Retina (tissue), 1 donor: ENCODE measurements around the gene WDR33.
"Not testable (repeated sequence)": the region's sequence is repeated elsewhere in the genome, so short reads cannot be mapped to it uniquely, and the experiment has no call there.

ENCODE experiments used
- DNase-seq: peaks from one replicate; pipeline ENCODE4 v3.0.0-alpha.2; 2016

The WDR33 gene

GRCh38 chr2:127810619-127811396 lies at the start of gene WDR33:
Gene WDR33, minus strand, starts transcription at chr2:127811171. Its CDS starts 40,190 bp downstream, at chr2:127770981.
- peak; percentile 98 for DNase-seq

DNA sequence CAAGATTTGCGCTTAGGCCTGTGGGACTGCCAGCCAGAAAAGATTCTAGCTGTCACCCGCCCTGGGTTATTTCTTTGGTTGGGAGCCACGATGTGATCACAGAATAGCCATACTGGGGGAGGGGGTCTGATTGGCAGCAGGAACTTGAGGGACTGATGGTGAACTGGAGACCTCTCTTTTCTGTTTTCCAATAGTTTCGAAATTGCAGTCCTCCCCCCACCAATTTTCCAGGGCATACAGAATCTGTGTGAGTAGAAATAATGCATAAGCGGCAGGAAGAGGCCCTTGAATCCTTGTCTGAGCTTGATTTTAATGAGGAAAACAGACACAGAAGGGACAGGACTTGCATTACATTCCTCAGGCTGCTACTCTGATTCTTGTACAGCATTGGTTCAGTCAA lies 49.2 kb upstream of the WDR33 start:
- DNase-seq: no peak

DNA sequence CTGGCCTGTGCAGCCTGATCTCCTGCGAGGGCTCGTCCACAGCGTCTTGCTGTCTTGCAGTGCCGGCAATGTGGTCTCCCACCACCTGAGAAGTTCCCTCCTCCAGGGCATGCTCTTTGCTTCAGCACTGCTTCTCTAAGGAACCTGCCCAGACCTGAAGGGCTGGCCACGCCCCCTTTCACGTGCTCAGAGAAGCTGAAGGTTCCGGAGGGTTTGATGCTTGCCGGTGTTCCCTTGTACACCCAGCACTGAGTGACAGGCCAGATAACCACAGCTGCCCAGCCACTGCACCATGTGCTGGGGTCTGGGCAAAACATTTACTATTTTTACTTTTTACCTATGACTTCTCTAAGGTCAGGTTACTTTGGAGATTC lies 48.7 kb upstream of the WDR33 start:
- DNase-seq: peak; percentile 18

- no peak for DNase-seq
Observed at GRCh38 chr2:127857265-127857808, 46.4 kb upstream of the WDR33 start.

DNA sequence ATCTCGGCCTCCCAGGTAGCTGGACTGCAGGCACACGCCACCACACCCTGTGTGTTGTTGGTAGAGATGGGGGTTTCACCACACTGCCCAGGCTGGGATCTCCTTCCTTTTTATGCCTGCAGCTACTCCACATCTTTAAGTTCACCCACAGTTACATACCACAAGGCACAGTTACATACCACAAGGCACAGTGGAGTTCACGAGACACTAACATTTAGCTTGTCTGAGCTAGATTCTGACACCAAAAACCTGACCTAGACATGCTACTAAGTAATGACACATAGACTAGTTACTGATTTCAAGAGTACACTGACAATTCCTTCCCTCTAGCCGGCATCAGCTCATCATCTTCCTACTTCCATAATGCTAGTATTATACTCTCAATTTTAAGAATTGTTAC lies 42.7 kb upstream of the WDR33 start:
- no peak for DNase-seq

DNA sequence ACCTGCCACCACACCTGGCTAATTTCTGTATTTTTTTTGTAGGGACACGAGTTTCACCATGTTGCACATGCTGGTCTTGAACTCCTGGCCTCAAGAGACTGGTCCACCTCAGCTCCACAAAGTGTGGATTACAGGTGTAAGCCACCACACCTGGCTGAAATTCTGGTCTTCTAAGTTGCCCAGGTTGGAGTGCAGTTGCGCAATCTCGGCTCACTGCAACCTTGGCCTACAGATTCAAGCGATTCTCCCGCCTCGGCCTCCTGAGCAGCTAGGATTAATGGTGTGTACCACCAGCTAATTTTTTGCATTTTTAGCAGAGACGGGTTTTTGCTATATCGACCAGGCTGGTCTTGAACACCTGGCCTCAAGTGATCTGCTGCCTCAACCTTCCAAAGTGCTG lies 41.4 kb upstream of the WDR33 start:
- DNase-seq: no peak

DNA sequence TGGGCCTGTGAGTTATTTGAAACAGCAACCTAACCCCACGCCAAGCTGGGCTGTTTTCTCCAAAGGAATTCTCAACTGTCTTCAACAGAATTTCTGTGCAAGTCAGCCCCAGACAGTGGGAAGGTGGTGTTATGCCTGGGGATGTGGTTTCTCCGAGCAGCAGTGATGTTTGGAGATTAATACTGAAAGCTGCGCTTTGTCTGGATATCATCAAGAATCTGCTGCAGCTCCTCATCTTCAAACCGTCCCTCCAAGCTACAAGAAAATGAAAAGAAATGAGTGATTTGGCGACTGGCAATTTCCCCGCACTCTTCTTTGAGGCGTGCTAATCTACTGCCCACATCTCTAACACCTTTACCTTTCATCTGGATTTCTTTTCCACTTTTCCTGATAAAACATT lies 37.0 kb upstream of the WDR33 start:
- no peak for DNase-seq

GRCh38 chr2:127844973-127845372 lies 34.0 kb upstream of the WDR33 start:
- DNase-seq: no peak

GRCh38 chr2:127843677-127844076 lies 32.7 kb upstream of the WDR33 start:
- DNase-seq: no peak

DNA sequence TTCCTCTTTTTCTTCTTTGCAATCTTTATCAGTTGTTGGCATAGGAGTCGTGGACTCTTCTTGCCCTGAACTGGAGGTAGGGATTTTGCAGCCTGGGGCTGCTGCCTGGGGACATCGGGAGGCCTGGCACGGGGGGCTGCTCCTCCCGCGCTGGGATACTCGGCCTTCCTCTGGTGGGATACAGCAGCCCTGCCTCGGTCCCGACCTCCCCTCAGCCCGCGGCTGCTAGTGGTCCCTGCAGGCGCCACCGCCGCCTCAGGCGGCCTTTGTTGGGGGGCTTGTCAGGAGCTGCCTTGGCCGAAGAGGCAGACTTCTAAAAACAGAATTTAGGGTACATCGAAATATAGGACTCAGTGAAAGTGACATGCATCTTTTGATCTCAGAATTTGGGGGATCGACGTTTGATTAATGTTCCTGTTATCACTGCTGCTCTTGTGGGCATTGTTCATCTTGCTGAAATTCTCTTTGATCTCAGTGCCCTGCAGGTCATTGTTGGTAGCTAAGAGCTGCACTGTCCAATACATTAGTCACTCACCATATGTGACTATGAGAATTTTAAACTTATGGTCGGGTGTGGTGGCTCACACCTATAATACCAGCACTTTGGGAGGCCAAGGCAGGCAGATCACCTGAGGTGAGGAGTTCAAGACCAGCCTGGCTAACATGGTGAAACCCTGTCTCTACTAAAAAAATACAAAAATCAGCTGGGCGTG lies 30.7 kb upstream of the WDR33 start:
- no peak for DNase-seq

DNA sequence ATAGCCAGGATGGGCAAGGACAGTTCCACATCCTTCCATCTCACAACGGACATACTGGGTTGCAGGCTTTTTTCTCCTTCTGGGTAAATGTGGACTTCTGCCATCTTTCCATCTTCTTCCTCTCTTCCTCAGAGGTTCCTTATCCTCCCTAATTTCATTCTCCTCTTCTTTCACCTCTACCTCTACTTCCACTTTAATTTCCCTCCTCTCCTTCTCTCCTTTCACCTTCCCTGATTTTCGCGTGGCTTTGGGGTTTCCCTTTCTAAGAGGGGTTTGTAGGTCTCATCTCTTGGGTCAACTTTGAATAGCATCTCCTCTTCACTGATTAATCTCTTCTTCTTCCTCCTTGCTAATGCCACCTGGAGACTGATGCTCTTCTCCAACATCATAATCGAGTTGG lies 29.9 kb upstream of the WDR33 start:
- DNase-seq: no peak

DNA sequence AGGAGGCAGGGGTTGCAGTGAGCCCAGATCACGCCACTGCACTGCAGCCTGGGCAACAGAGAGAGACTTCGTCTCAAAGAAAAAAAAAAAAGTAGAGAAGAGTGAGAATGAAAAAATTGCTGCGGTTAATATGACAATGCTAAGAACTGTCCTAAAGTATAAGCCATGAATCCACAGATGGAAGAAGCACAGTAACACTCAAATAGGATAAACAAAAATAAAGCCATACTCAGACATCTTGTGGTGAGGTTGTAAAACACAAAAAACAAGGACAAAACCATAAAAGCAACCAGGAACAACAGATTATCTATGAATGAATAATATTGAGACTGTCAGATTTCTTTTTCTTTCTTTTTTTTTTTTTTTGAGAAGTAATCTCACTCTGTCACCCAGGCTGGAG lies 24.0 kb upstream of the WDR33 start:
- no peak for DNase-seq

GRCh38 chr2:127829845-127830246 lies 18.9 kb upstream of the WDR33 start:
- DNase-seq: no peak

- DNase-seq: not testable (repeated sequence)
Observed at GRCh38 chr2:127826708-127827107, 15.7 kb upstream of the WDR33 start.

DNA sequence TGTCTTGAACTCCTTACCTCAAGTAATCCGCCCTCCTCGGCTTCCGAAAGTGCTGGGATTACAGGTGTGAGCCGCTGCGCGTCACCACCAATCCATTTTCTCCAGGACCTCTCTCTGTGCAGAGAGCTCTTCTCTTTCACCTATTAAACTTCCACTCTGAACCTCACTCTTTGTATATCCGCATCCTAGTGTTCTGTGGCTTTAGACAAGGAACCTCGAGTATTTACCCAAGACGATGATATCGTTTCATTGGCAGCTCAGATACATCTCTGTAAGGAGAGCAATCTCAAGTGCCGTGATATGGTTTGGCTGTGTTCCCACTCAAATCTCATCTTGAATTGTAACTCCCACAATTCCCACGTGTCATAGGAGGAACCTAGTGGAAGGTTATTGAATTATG lies 15.1 kb upstream of the WDR33 start:
- DNase-seq: no peak

GRCh38 chr2:127820080-127820668 lies 9.2 kb upstream of the WDR33 start:
- DNase-seq: no peak

- DNase-seq: no peak
Observed at GRCh38 chr2:127818794-127819425, 7.9 kb upstream of the WDR33 start.

DNA sequence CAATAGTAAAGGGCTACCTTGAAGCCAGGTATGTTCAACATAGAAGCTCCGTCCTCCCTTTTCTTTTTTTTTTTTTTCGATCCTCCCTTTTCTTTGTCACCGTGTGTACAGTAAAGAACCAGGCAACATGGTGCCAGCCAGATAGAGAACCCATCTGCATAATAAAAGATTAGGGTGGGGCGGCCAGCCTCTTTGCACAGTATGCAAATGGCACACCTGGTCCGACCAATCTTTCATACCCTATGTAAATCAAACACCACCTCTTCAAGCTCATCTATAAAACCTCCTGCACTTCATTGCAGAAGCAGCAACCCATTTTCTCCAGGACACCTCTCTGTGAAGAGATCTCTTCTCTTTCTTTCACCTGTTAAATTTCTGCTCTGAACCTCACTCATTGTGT lies 7.3 kb upstream of the WDR33 start:
- DNase-seq: no peak

DNA sequence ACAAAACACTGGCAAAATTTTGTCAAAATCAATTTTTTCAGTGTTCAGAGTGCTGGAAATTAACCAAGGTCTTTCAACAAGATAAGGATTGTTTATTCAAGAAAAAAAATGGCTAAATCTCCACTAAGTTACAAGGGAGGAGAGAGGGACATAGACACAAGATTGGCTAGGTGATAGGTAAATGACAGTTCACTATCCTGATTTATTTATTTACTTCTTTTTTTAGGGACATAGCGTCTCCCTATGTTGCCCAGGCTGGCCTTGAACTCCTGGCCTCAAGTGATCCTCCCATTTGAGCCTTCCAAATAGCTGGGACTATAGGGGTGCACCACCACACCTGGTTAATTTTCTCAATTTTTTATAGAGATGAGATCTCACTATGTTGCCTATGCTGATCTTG lies 3.7 kb upstream of the WDR33 start:
- DNase-seq: no peak

DNA sequence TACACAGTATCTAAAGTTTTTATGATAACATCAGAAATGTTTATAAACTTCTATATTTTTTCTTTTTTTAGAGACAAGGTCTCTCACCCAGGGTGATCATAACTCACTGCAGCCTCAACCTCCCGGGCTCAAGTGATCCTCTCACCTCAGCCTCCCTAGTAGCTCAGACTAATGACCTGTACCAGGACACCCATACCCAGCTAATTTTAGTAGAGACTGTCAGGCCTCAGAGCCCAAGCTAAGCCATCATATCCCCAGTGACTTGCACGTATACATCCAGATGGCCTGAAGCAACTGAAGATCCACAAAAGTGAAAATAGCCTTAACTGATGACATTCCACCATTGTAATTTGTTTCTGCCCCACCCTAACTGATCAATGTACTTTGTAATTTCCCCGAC lies 1.5 kb upstream of the WDR33 start:
- DNase-seq: not testable (repeated sequence)

DNA sequence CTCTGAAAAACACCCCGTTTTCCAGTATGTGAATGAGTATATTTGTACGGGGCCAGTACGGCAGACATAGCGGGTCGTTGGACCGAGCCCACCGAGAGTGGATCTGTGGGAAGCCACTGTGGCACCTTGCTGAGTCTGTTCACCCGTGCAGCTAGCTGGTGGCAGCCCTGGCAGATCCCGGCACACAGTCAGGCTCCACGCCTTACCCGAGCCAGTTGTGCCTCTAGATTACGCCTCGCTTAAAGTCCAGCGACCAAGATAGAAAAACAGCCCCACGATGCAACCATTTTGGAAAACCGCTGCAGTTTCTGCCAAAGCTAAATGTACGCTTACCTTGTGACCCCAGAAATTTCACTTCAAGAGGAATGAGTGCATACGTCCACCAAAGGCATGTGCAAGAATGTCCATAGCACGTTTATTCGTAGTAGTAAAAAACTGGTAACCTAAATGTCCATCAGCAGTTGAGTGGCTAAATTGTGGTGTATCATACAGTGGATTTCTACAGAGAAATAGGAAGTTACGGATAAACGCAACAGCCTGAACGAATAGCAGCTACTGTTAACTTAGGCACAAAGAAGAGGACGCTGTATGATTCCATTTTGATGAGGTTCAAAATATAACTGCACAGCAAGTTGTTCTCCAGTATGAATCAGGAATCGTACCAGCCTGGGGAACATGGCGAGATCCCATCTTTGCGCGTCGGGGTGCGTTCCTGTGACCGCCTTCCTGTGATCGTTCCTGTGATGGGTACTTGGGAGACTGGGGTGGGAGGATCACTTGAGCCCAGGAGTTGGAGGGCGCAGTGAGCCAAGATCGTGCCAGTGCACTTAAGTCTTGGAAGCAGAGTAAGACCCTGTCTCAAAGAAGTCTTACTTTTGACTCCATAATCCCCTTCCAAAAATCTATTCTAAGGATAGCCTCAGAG lies 688 bp upstream of the WDR33 start:
- no peak for DNase-seq

GRCh38 chr2:127810156-127810618 lies 784 bp downstream of the WDR33 start:
- no peak for DNase-seq
